Activated effector memory CD4-positive, alpha-beta T cell treated with anti-CD3 and anti-CD28 coated beads, Interleukin-2, amount 50 U/mL, for 16 hours (primary cell): ENCODE results near the gene OMA1.
A peak's percentile ranks its signal among the peaks of the same experiment; 100 is the strongest.
"Not testable (repeated sequence)": the region's sequence is repeated elsewhere in the genome, so short reads cannot be mapped to it uniquely, and the experiment has no call there.

Experiments used
- DNase-seq: peaks from one replicate; pipeline ENCODE4 v3.0.0-alpha.2; 2020

Gene OMA1

GRCh38 chr1:58573705-58574591 is 27.4 kb upstream of the OMA1 start:
- peak; percentile 72 for DNase-seq

GRCh38 chr1:58573138-58573537 is 26.6 kb upstream of the OMA1 start:
- no peak for DNase-seq

- no peak for DNase-seq
Measured at GRCh38 chr1:58572690-58573089, 26.2 kb upstream of the OMA1 start.

GRCh38 chr1:58571616-58572015 is 25.1 kb upstream of the OMA1 start:
- DNase-seq, result no peak

- no peak for DNase-seq
Measured at GRCh38 chr1:58570817-58571216, 24.3 kb upstream of the OMA1 start.

GRCh38 chr1:58570094-58570493 is 23.6 kb upstream of the OMA1 start:
- no peak for DNase-seq

- no peak for DNase-seq
Measured at GRCh38 chr1:58568911-58569310, 22.4 kb upstream of the OMA1 start.

- no peak for DNase-seq
Measured at GRCh38 chr1:58568271-58568860, 21.8 kb upstream of the OMA1 start.

- DNase-seq, result no peak
Measured at GRCh38 chr1:58566339-58566738, 19.8 kb upstream of the OMA1 start.

GRCh38 chr1:58563715-58564114 is 17.2 kb upstream of the OMA1 start:
- not testable (repeated sequence) for DNase-seq

GRCh38 chr1:58561633-58562032 is 15.1 kb upstream of the OMA1 start:
- DNase-seq, result no peak

GRCh38 chr1:58555393-58555792 is 8.9 kb upstream of the OMA1 start:
- DNase-seq, result no peak

GRCh38 chr1:58551186-58552140 is 4.9 kb upstream of the OMA1 start:
- no peak for DNase-seq

GRCh38 chr1:58549291-58549690 is 2.8 kb upstream of the OMA1 start:
- DNase-seq, result not testable (repeated sequence)

- no peak for DNase-seq
Measured at GRCh38 chr1:58548371-58548770, 1.8 kb upstream of the OMA1 start.

GRCh38 chr1:58545591-58546519 is 671 bp downstream of the OMA1 start:
- peak; percentile 92 for DNase-seq

GRCh38 chr1:58543260-58543659 is 3.3 kb downstream of the OMA1 start:
- no peak for DNase-seq

- DNase-seq, result no peak
Measured at GRCh38 chr1:58539553-58539952, 7.0 kb downstream of the OMA1 start.

- DNase-seq, result no peak
Measured at GRCh38 chr1:58538821-58539220, 7.7 kb downstream of the OMA1 start.

- DNase-seq, result not testable (repeated sequence)
Measured at GRCh38 chr1:58531842-58532241, 14.7 kb downstream of the OMA1 start.

- DNase-seq, result no peak
Measured at GRCh38 chr1:58529284-58529683, 17.2 kb downstream of the OMA1 start.

- no peak for DNase-seq
Measured at GRCh38 chr1:58528518-58528917, 18.0 kb downstream of the OMA1 start.
